Limb (tissue), 2 donors: ENCODE data around the gene IGF2BP2.
"Not testable (repeated sequence)": the region's sequence is repeated elsewhere in the genome, so short reads cannot be mapped to it uniquely, and the experiment has no call there.

Experiments used
- DNase-seq, 2 donors: peaks; one replicate each; pipeline ENCODE4 v3.0.0-alpha.2; 2016; ENCODE audit errors: extremely low spot score in 2 of 2

The IGF2BP2 gene

DNA sequence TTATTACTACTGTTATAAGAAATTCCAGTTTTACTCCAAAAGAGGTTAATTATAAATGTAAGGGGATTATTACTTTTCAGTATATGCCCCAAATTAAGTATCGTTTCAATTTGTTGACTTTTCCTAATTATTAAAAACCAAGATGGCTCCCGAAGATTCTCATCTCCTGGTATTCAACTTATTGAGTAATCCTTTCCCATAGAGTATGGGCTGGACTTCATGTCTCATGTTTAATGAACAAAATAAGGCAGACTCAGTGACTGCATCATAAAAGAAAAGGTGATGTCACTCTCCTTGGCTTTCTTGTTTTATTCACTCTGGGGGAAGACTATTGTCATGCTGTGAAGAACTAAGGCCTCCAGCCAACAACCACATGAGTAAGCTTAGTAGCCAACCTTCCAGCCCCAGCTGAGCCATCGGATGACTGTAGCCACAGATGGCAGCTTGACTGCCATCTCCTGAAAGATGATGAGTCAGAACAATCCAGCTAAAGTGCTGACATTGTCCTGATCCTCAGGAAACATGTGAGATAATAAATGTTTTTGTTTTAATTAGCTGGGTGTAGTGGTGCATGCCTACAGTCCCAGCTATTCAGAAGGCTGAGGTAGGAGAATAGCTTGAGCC, 17.3 kb downstream of the IGF2BP2 start:
- DNase-seq, result no peak

DNA sequence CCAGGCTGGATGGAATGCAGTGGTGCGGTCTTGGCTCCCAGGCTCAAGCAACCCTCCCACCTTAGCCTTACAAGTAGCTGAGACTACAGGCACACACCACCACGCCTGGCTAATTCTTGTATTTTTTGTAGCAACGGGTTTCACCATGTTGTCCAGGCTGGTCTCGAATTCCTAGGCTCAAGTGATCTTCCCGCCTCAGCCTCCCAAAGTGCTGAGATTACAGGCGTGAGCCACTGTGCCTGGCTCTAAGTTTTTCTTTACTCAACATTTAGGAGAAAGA, 26.1 kb downstream of the IGF2BP2 start:
- DNase-seq, result not testable (repeated sequence)

DNA sequence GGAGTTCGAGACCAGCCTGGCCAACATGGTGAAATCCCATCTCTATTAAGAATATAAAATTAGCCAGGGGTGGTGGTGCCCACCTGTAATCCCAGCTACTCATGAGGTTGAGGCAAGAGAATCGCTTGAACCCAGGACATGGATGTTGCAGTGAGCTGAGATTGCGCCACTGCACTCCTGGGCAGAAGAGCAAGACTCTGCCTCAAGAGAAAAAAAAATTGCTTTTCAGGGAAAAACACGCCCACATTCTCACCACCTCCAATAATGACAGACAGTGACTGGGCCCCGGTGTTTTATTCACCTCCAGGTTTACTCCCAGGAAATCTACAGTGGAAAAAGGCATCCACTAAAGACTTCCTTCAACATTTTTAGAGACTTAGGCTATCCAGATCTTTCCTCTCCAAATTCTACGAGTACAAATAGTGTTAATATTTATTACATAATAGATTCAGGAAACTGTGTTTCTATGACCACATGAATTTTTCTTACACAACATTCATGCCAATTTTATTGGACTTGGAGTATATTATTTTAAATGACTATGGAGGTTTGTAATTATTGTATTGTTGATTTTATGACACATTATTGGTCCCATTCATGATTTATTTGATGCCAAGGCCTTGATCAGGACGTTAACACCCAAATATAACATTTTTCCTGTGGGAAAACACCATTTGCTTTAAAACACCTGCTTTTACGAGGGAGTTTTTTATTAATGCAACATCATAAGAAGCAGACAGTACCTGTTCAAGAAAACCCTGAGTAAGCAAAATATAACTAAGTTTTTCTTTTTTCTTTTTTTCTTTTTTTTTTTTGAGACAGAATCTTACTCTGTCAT, 26.6 kb downstream of the IGF2BP2 start:
- DNase-seq, result no peak

DNA sequence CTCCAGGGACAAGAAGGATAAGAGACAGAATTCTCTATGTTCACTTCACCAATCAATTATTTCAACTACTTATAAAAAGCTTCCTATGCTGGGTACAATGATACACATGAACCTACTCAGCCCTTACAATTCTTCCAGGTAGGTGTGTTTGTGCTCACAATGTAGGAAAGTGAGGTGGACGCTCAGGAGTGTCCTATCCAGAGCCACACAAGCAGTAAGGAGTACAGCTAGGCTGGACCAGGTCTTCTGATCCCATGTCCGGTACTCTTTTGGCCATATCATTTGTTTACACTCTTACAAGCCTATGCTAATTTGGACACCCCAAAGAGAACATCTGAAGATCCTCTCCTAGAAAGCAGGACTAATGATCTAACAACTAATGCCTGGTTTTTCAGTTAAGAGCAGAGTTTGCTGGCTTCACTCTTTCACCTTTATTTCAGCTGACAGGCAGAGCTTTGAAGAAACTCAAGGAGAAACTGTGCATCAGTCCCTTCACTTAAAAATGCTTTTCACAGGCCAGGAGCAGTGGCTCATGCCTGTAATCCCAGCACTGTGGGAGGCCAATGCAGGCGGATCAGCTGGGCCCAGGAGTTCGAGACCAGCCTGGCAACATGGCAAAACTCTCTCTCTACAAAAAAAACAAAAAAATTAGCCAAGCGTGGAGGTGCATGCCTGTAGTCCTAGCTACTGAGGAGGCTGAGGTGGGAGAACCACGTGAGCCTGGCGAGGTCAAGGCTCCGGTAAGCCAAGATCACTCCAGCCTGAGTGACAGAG, 27.5 kb downstream of the IGF2BP2 start:
- DNase-seq, result no peak

DNA sequence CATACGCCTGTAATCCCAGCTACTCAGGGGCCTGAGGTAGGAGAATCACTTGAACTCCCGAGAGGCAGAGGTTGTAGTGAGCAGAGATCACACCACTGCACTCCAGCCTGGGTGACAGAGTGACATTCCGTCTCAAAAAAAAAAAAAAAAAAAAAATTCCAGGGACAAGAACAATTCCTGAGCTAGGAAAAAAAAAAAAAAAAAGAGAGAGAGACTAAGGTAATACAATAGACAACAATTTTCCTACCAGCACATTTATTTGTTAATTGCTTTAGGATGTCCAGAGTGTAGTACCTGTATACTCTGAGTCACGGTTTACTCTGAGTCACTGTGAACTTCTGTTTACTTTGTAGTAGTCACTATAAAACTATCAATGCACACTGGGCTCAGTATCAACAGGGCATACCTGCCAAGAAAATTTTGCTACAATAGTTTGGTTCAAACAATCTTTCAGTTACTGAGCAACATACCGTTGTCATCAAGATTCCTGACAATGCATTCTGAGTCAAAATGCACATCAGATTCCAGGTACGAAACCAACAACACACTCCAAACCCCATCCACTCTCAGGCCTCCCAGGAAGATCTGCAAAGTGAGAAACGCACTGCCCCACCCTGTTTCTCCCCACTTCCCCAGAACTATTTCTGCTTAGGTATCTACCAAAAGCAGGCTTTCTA, 28.3 kb downstream of the IGF2BP2 start:
- DNase-seq, result no peak

DNA sequence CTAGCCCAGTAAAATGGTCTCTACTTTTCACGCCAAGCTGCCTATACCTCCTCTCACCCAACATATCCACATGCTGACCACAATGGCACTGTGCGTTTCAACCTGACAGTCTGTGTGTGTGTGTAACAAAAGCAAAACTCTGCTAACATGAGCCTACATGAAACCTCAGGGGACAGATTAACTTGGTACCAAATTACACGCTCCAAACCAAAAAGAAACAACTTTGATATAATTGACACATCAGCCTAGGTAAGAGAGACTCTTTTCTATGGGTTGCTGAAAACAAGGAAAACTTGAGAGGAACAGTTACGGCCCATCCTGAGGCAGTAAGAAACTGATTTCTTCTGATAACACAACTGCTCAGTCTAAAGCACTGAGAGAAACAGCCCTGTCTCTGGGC, 31.5 kb downstream of the IGF2BP2 start:
- DNase-seq, result no peak

DNA sequence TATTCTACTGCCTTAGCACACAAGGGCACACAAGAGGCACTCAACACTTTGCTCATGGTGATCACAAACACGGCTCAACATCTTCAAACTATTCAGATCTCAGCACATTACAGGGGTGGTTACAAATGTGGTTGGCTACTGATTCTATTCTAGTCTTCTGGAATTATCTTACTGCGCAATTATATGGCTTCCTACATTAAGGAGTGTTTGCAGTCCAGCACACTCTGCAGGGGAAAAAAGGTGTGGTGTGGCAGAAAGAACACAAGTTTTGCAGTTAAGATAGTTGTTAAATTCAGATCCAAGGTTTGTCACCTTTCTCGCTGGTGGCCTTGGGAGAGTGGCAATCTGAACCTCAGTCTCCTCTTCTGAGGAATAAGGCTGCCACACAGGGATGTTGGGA, 31.9 kb downstream of the IGF2BP2 start:
- no peak for DNase-seq

DNA sequence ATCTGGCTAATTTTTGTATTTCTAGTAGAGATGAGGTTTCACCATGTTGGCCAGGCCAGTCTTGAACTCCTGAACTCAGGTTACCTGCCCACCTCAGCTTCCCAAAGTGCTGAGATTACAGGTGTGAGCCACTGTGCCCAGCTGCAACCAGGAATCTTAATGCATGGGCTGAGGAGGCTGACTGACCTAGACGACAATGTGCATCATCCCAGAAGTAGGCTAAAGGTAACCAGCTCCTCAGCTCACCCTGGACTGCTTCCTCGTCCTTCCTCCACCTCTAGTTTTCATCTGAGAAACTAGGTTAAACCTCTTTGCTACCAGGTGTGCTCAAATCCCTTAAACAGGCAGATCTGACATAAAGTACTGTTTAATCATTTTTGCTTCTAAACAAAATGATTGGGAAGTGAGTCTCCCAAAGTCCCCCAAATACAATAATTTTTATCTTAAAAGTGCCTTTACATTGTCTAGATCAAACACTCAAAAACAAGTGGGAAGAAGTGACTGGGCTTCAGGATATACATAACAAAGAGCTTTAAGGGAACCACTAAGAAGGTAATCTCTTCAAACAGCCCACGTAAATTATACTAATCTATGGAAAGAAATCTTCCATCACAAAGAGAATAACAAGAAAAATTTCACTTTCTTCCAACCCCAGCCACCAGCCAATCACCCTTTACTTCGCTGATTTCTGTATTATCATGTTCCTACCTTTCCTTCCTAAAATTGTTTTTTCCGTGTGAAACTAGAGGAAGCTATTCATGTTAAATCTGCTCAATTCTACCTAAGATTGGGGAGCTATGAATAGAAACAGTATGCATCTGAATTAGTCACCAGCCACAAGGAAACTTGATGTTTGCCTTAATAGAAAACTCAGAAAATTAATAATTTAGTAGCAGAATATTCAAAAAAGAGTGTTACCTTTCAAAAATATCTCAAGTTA, 34.7 kb downstream of the IGF2BP2 start:
- DNase-seq, result no peak

DNA sequence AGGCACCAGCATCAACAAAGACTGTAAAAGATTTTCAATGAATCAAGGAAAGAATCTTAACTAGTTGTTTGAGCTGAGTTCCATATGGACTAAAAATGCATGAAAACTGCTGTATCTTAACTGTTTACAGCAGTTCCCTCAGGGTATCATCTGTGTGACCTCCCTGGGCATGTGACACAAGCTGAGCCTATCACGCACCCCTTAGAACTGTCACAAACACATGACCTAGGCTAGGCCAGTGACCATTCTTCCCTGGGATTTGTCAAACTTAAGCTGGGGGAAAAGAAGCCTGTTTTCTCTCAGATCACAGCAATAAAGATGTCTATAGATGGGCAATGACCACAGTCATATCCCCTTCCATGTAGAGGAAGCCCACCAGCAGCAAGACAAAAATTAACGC, 35.7 kb downstream of the IGF2BP2 start:
- DNase-seq, result no peak

DNA sequence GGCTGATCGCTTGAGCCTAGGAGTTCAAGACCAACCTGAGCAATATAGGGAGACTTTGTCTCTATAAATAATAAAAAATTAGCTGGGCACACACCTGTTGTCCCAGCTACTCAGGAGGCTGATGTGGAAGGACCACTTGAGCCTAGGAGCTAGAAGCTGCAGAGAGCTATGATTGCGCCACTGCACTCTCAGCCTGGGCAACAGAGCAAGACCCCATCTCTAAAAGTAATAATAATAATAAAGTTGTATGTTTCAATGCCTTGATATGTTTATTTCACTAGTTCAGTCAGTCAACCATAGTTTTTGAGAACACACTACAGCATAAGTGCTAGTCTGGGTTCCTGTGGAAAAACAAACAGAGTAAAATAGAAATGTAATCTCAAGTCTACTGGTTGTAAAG, 36.5 kb downstream of the IGF2BP2 start:
- no peak for DNase-seq

DNA sequence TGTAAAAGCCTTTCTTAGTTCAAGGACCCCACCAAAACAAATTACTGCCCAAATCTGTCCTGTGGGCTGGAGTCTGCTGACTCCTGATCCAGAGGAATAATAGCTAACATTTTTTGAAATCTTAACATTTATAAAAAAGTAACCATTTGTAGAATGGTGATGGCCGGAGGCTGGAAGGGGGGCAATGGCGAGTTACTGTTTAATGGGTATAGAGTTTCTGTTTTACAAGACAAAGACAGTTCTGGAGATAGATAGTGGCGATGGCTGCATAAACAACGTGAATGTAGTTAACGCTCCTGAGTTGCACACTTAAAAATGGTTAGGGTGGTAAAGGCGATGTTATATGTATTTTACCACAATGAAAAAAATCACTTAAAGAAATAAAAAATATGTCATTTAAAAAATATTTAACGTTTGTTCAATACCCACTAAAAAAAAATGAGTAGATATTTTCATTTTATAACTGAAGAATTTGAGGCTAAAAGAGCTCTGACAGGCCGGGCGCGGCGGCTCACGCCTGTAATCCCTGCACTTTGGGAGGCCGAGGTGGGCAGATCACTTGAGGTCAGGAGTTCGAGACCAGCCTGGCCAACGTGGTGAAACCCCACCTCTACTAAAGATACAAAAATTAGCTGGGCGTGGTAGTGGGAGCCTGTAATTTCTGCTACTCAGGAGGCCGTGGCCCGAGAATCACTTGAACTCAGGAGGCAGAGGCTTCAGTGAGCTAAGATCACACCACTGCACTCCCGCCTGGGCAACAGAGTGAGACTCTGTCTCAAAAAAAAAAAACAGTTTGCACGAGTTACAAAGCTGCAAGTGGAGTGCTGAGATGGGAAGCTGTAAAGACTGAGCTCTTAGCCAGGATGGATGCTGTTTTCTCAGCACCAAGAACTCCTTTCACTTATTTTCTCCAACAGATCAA, 37.6 kb downstream of the IGF2BP2 start:
- no peak for DNase-seq

DNA sequence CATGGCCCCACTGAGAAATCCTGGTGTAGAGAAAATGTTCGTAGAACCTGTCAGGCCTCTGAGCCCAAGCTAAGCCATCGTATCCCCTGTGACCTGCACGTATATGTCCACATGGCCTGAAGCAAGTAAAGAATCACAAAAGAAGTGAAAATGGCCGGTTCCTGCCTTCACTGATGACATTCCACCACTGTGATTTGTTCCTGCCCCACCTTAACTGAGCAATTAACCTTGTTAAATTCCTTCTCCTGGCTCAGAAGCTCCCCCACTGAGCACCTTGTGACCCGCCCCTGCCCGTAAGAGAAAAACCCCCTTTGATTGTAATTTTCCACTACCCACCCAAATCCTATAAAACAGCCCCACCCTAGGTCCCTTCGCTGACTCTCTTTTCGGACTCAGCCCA, 38.6 kb downstream of the IGF2BP2 start:
- not testable (repeated sequence) for DNase-seq

DNA sequence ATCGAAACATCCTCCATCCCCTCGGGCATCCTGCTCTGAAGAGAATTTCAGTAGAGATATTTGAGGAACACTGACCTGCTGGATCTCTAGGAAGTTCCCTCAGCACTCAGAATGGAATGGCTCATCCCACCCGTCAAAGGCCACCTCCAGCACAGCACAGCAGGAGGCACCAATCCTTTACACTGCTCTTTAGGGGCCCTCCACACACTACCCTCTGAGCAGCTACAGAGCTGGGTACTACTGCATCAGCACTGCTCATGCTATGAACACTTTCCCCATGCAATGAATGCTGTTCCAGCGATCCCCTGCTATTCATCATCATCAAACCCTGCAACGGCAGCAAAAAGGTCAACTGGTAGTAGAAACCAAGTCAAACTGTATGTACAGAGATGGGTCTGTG, 40.5 kb downstream of the IGF2BP2 start:
- DNase-seq, result no peak

DNA sequence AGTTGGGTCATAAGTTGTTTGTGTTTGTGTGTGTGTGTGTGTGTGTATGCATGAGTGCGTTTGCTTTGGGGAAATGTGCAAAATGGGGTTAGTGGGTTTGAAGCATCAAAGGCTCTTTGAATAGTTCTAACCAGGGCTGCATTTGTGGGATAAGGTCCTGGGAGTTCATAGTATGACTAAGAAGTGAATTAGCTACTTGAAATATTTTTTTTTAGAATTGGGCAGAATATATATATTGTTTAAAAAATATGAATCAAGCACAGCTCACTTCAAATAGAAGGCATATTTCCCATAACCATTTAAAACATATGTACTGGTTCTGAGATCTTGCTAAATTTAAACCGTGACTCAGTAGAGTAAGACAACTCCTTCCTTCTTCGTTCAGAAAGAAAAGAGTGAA, 43.1 kb downstream of the IGF2BP2 start:
- DNase-seq, result no peak

DNA sequence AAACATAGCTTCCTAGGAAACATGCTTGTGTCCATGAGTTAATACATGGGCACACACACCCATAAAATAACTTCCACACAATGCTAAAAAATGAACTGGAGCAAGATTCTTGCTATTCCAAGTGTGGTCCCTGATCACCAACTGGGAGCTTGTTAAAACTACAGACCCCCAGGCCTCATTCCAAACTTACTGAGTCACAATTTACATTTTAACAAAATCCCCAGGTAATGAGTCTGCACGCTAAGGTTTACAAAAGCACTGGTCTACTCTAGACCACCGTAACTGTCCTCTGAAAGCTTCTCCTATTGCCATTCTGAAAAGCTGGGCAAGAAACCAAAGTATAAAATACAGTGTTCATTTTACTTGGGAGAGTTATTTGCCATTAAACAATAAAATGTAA, 45.4 kb downstream of the IGF2BP2 start:
- no peak for DNase-seq

DNA sequence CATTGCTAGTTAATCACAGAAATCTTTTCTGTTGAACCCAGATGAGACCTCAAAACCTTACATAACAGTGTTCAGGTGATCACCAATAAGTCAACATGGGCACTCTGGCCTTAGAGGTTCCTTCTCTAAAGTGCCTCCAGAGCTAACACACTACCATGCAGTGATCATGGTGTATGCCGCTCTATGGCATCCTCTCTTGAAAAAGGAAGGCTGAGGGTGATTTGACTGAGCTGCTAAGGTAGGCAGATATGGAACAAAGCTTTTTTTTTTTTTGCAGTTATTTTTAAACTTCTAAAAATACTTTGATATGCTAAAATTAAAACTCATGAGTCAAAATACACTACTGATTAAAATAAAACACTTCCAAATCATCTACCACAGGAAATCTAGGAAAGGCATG, 46.0 kb downstream of the IGF2BP2 start:
- no peak for DNase-seq

DNA sequence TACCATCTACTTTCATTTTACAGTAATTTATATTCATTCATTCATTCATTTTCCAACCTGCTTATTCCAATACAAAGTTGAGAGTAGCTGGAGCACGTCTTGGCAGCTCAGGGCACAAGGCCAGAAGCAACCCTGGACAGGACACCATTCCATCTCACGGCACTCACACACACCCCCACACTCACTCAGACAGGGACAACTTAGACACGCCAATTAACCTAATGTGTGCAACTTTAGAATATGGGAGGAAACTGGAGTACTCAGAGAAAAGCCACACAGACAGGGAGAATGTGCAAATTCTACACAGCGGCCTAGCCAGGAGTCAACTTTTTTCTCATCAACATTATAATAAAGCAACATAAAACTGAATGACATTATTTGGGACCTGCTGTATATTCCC, 46.7 kb downstream of the IGF2BP2 start:
- no peak for DNase-seq

DNA sequence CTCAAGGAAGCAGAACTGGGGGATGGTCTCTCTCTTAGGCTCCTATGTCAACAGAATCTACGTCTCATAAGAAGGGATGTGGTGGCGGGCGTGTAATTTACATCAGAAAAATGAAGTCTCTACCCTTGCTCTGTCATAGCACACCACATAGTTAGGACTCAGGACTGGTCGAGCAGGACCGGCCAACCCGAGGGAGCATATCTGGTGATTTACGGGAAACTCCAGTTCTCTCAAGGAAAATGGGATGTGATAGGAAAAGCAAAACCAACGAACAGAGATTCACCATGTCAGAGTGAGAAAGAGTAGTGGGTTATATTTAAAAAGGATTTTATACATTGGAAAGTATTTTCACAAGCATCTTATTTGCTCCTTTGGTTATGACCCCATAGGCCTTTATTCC, 54.7 kb downstream of the IGF2BP2 start:
- no peak for DNase-seq

DNA sequence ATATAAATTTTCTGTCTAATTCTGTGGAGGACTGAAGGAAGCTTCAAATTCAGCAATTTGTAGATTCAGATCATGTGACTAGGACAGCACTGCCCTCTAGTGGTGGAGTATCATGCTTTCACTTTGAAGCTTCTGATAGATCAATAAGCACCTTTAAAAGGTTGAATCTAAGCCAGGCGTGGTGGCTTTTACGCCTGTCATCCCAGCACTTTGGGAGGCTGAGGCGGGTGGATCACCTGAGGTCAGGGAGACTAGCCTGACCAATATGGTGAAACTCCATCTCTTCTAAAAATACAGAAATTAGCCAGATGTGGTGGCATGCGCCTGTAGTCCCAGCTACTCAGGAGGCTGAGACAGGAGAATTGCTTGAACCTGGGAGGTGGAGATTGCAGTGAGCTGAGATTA, 56.3 kb downstream of the IGF2BP2 start:
- DNase-seq, result not testable (repeated sequence)
